ENCODE measurements around the gene KCNQ1.

Gene KCNQ1

DNA sequence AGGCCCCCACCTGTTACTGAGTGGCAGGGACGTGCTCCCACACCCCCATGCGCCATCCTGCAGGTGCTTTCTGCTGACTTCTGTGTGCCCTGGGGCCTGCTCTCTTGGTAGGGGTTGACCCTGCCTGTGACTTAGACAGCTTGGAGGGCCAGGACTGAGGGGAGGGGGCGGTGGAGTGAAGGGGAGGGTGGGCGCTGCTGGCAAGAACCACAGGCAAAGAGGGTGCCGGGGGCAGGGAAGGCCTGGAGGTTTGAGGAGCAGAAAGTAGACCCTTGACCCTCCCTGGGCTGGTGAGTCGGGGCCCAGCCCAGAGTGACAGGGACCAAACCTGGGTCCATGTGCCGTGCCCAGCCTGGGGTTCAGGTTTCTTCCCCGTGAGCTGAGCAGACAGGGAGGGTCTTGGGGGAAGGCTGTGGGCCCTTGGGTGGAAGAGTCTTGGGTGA, 17.8 kb downstream of the KCNQ1 start:
- DNase-seq, result no peak

DNA sequence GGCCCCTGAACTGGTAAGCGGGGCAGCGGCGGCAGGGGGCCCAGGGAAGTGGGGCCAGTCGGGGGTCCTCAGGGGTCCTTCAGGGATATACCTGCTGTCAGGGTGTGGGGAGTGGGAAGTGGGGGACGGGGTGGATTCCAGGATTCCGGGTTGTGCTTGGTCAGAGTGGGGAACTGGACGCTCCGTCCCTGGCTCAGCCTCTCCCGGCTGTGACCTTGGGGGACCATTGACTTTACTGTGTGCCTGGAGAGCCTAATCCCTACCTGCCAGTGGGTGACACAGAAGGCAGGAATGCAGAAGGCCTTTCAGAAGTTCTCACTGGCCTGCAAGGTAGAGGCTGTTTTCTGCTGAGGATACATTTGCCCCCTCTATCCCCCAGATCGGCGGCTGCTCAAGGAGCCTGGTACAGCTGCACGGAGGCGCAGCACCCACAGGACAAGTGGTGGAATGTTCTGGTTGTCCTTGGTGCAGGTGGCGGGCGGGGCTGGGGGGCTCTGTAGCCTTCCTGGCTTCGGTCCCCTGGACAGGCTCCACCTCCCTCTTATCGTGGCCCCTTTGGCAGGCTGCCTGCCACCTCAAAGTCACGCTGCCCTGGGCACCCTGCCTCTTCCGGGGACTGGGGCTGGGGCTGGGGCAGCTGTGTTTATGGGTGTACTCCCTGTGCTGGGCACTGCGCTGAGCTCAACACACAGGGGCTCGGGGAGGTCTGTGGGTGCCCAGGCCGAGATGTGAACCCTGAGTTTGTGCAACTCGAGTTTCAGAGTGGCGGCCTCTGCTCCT, 18.4 kb downstream of the KCNQ1 start:
- DNase-seq, result peak; percentile 41

DNA sequence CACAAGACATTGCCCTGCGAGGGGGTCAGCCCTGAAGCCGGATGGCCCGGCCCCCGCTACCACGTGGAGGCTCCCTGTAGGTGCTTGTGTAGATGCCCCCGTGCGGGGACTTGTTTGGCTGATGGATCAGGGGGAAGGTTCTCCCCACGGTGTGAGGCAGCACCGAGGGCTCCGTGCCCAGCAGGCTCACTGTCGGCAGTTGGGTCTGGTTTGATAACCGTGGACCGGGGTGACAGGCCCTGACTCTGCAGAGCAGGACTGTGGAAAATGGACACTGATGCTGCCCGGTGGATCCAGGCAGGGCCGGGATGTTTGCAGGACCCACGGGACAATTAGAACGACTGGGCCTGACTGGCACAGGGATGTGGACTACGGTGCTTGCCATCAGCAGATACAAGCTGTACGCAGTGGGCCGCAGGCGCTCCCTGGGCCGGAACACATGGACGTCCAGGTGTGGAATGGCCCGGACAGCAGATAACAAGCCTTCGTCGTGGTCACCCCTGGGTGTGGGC, 19.0 kb downstream of the KCNQ1 start:
- no peak for DNase-seq

DNA sequence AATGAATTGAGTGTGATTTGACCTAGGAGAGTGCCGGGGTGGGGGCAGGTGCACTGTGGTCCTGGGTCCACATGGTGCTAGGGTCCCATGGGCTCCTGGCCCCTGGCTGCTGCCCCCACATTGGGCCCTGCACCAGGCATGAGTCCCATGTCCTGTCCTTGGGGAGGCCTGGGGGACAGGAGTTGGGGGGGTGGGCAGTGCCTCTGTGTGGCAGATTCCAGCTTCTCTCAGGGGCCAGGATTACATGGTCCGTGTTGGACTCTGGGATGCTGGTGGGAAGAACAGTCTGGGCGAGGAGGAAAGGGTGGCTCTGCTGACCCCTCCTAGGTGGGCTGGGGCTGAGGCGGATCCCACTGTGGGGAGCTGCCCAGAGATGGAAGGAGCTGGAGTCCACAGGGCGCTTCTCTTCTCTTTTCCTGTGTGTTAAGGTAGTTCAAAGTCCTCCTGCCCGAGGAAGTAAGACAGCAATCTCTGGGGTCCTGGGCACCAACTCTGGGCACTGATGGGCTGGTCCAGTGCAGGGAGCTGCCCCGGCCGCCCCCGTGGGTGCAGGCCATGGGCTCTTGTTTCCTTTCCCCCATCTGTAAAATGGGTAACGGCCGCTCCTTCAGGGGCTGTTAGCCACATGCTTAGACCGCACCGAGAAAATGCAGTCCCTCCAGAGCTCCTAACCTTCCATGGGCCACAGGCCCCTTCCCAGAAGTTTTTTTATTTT, 19.8 kb downstream of the KCNQ1 start:
- DNase-seq, result no peak

DNA sequence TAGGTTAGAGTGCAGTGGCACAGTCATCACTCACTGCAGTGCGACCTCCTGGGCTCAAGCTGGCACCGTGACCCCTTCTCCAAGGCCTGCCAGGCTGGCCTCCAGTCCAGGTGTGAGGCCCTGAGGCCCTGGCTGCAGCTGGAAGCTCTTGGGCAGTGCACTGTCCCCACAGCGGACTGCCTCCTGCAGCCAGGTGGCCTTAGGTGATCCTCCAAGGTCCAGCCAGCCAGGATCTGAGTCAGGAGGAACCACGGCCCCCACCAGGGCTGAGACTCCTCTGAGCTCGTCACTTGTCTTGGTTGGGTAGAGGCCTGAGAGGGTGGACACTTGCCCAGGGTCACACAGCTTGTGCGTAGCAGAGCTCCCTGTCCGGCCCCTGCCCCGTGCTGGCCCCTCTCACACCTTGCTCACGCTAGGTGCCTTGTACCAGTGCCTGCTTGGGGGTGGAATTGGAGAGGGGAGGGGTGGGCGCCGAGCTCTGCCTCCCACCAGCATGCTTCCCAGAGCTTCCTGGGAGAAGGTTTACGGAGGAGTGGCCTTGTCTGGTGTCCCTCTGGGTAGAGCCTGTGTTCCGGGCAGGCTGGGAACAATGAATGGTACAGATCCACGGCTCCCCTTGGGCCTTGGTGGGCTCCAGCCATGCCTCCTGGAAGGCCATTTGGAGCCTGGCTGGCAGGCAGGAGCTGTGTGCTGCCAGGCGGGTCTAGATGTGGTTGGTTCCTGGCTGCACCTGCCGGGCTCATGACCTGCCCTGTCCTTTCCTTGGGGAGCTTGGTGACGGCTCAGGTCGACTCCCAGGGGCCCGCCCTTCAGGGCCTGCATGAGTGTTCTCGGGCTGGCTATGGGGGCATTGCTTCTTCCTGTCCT, 20.6 kb downstream of the KCNQ1 start:
- DNase-seq, result no peak

DNA sequence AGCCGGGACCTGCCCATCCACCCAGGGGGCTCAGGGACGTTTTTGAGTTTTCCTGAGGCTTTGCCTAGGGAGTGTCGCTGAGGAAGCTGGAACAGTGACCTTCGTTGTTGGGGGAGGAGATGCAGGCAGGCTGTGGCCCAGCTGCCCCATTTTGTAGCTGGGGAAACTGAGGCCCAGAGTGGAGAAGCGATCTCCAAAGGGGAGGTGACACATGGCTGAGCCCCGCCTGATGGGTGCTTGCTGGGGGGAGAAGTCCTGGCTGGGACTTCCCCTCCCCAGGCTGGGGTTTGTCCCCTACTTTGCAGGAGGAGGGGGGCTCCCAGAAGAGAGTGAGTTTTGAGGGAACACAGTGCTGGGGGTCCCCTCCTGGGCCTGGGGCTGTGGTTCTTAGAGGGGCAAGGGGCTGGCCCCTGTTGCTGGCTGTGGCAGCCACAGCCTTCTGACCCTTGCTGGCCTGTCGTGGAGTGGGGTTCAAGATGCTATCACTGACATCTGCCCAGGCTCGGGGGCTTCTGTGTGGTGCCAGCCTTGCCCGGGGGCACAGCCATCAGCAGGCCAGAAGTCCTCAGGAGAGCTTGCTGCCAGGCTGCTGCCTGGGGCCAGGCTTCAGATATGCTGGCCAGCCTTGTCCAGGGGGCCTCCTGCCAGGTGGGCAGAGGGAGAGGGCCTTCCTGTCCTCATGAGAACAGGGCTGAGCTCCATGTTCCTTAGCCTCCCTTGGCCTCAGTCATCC, 21.4 kb downstream of the KCNQ1 start:
- no peak for DNase-seq

DNA sequence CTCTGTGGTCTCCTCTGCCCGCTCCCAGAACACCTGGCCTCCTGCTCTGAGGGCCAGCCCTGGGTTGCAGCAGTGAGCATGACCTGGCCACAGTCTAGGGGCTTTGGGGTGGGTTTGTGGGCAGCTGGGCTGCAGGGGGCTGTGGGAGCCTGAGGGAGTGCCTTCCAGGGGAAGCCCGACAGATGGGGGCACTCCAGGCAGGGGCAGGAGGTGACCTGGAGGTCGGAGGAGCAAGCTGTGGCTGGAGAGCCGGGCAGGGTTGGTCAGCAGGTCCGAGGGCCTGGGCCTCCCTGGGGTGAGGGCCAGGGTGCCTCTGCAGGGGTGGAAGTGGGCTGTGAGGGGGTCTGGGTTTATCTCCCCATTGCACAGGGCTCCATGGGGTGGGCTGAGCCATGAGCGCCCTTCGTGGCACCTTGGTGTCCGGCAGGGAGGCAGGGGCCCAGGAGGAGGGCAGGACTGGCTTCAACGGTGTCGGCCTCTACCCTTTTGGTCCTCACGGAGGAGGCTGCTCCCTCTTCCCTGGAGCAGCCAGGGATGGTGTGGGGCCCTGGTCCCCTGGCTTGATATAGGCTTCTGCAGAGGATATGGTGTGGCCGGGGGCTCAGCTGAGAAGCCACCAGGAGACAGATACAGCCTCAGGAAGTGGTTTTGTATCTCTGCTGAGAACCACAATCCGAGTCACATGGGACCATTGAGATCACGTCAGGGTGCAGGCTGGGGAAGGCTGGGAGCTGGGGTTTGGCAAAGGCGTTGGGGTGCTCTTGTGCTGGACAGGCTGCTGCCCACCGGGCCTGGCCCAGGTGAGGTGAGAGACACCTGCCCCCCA, 22.3 kb downstream of the KCNQ1 start:
- no peak for DNase-seq

DNA sequence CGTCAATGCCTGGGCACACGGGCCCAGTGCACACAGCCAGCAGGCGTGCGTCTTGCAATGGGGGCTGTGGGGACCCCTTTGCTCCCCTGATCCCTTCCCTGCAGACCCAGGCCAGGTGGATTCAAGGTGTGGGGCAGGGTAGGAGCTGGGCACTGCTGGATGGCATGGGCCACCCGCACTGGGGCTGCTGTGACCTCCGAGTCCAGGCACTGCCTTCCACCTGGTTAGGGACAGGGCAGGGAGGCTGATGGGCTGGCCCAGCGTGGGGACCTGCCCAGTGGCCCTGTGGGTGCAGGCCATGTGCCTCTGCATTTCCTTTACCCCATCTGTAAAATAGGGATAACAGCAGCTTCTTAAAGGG, 22.9 kb downstream of the KCNQ1 start:
- DNase-seq, result no peak

DNA sequence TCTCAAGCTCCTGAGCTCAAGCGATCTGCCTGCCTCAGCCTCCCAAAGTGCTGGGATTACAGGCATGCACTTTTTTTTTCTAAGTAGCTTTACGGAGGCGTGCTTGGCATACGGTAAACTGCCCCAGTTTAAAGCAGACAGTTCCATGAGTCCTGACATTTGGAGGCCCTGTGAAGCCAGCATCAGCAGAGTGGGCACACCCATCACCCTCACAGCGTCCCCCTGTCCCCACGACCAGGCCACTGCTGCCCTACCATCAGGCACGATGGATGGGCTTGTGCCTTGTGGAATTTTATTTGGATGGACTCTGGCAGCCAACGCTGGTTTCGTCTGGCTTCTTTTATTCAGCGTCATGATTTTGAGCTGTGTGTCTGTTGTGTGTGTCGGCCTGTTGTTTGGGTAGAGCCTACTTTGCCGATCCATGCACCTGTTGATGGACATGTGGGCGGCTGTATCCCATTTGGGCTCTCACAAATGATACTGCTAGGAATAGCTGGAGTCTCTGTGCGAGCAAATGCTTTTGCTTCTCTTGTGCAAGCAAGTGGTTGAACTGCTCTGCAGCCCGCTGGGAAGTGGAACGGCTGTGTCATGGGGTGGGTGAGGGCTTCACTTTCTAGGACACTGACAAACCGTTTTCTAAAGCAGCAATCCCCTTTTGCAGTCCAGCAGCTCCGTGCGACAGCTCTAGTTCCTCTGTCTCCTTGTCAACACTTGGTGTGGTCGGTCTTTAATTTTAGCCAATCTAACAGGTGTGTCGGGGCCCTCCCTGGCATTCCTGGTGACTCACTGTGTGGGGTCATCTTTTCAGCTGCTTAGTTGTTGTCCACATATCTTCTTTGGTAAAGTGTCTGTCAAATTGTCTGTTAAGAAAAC, 23.8 kb downstream of the KCNQ1 start:
- DNase-seq, result no peak

DNA sequence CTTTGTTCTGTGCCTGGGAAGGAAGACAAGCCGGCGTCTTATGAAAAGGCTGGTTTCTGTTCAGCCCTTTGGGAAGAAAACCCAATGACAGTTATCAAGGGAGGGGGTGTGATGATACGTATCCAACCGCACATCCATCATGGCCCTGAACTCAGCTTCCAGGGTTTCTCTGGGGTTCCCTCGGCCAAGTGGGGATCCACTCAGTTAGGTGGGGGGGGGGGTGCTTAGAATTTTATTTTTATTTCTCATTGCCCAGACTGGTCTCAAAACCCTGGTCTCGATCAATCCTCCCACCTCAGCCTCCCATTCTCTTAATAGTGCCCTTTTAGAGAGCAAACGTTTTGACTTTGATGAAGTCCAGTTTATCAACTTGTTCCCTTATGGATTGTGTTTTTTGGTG, 25.7 kb downstream of the KCNQ1 start:
- DNase-seq, result no peak

DNA sequence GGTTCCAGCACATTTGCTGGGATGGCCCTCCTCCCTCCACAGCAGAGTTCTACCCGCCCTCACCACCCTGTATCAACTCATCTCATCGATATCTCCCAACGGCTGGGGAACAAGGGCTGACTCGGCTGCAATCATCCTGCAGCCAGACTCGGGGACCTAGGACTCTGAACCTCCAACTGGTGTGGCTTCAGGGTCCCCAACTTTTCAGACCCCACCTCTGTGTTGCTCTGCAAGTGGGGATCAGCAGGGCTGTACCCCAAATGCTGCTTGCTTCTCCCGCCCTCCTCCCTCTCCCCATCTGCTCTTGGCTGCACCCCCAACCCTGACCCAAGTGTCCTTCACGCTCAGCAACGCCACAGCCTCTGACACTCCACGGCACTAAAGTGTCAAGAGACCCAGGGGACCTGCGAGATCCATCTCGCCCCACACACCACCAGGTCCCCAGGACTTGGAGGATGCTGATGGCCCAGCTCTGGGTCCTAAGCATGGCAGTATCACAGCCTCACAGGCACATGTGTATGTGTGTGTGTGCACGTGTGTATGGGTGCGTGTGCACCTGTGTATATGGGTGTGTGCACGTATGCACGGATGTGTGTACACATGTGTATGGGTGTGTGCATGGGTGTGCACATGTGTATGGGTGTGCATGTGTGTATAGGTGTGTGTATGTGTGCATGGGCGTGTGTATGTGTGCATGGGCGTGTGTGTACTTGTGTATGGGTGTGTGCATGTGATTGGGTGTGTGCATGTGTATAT, 26.4 kb downstream of the KCNQ1 start:
- DNase-seq, result no peak

DNA sequence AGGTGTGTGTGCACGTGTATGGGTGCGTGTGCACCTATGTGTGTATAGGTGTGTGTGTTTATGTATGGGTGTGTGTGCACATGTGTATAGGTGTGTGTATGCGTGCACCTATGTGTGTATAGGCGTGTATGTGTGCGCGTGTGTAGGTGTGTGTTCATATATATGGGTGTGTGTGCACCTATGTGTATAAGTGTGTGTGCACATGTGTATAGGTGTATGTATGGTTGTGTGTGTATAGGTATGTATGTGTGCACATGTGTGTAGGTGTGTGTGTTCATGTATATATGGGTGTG, 26.9 kb downstream of the KCNQ1 start:
- no peak for DNase-seq

DNA sequence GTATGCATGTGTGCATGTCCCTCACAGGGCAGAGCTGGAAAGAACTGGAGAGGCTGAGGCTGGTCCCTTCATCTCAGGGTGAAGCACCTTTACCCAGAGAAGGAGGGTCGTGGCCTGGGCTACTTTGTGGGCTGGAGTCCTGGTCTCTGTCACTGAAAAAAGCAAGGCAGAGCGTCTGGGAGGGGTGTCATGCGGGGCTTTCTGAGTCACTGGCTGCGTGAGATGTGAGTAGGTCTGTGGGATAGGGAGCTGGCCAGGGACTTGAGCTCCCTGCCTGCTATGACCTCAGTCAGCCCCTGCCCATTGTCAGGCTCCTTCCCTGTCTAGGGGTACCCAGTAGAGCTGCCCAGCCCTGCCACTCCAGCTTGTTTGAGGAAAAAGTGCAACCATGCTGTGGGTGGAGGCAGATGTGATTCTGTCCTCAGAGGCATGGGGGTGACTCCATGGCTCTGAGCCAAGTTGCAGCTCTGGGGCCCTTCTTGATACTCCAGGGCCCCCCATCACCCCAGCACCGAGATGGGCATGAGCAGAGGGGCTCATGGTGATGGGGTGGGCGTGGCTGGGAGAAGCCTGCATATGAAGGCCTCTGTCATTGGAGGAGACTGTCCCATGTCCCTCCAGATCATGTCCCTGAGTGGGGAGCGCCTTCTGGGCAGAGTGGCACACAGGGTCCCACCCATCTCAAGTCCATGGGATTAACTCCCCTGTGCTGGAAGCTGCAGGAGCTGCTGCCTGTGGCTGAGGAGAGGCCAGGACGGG, 27.8 kb downstream of the KCNQ1 start:
- no peak for DNase-seq

DNA sequence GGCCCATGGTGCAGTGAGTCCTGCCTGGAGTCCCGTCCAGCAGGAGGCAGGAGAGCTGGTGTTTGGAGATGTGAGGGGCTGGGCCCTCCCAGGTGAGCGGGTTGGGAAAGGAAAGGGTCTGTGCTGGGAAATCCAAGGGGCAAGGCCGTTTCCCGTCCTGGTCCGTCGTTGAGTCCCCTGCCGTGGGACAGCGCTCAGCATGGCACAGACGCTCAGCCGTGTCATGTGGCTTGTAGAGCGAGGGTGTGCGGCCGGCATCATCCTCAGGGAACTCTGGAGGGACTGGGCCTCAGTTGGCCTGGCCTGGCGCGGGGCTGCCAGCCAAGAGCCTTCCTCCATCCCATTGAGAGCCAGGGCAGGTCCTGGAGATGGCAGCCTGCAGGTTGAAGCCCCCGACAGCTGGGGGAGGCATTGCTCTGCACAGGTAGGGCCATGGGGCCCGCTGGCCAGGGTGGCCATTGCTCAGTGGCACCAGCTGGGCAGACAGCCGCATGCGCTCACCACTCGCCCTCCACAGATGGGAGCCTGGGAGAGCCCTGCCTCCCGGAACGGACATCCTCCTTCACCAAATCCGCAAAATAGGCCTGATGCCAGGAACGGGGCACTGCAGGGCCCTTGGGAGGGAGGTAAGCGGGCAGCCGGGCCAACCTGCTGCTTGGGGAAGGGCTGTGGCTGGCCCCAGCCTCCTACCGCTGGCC, 28.7 kb downstream of the KCNQ1 start:
- DNase-seq, result no peak

DNA sequence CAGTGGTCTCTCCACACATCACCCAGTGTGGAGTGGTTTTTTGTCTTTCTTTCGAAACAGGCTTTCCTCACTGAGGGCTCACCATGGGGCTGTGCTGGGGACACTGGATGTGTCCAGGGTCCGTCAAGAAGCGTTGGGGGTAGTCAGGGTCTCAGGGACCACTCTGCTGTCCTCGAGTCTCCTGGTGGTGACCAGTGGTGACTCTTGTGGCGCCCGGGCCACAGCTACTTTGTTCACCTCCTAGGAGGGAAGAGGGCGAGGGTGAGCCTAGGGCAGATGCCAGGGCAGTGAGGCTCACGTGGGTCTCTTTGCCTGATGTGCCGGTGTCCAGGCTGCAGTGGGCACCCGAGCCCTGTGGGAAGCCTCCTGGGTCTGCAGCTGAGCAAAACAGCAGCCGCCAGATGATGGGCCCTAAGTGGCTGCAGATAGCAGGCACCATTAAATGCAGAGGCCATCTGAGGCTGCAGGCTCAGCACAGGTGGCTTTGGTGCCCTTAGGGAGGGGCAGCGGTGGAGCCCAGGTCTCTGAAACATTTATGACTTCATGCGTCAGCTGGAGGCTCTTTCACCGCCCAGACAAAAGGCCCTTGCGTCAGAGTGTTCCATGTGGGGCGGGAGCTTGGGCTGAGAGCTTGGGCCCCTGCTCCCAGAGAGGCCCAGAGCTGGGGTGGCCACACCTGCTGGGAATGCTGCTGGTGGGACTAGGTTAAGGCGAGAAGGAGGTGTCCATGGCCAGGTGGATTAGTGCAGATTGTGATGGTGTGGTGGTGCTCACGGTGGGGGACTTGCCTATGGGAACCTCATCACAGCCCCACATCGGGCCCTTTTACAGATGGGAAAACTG, 29.5 kb downstream of the KCNQ1 start:
- peak; percentile 21 for DNase-seq

DNA sequence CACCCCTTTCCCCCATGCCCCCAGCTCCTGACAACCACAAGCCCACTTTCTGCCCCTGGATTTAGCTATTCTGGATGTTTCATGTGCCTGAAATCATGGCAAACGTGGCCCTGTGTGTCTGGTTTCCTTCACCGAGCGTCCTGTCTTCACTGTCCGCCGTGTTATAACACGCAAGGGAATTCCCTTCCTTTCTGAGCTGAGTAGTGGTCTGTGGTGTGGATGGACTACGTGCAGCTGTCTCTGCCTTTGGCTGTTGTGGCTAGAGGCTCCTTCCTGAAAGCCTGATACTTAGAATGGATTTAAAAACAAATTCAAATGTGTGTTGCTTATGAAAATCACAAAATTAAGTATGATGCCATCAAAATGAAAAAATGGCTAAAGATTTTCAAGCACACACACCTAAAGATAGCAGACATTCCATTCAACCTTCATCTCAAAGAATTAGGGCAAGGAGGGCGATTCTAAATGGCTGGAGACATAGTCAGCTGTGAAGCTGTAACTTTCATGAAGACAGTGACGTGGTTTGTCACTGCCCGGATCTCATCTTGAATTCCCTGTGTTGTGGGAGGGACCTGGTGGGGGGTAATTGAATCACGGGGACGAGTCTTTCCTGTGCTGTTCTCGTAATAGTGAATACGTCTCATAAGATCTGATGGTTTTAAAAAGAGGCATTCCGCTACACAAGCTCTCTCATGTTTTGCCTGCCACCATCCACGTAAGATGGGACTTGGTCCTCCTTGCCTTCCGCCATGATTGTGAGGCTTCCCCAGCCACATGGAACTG, 30.5 kb downstream of the KCNQ1 start:
- DNase-seq, result no peak

DNA sequence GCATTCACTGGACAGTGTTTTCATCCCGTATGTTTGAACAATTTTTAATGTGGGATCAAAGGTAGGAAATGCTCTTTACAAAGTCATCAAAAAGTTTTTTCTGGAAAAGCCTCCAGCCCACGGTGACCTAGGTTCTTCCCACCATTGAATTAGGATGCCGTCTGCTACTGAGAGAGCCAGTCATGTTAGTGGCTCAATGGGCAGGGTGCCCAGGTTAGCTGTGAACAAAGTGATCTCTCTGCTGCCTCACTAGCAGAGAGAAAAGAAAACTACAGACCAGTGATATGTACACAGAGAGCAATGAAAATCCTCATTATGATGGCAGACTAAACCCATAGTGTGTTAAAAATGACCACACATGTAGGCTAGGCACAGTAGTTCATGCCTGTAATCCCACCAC, 32.4 kb downstream of the KCNQ1 start:
- DNase-seq, result peak; percentile 32

All from NCI-H1092 treated with DMSO at 0.1 percent for 48 hours (cell line).